NCI-H524 treated with DMSO at 0.1 percent for 48 hours (cell line): ENCODE data around the gene CORIN.
"Not testable (repeated sequence)": the region's sequence is repeated elsewhere in the genome, so short reads cannot be mapped to it uniquely, and the experiment has no call there.

Experiments
- DNase-seq: peaks from one replicate; lab custom pipeline; 2025; lab: John Stamatoyannopoulos, UW

CORIN gene

GRCh38 chr4:47767956-47768355 lies 69.9 kb downstream of the CORIN start:
- DNase-seq = not testable (repeated sequence)

GRCh38 chr4:47763279-47763678 lies 74.6 kb downstream of the CORIN start:
- DNase-seq = no peak

DNA sequence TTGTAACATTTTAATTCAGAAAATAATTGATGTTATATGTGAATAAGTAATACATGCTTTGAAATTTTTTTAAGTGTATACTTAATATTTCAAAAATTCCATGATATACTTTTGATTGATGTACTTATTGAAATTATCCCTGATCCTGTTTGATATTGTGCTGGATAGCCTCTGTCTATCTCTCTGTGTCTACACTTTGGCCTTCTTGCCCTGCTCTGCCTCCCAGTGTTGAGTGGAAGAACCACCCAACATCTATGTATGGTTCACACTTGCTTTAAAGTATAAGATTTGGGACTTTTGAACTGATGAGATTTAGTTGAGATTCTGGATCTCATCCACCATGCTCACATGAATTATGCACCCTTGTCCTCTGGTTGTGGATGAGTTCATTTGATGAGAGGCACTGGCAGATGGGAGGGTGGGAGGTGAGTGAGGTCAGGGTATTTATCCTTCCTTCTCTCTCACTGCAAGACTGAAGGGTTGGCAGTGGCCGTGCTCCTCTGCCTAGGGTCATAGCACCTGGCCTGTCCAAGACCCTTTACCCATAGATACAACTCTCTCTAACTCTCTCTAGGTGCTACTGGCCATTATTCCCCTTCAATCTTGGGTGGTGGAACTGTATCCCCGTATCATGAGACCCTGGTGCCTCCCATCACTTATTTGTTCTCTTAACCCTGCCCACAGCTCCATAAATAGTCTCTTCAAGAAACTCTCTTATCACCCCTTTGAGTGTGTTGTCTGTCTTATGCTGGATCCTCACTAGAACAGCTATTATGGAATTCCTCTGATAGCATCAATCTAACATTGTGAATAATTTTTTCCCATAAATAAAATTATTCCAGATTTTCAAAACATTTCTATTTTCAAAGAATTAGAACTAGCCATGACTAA lies 75.2 kb downstream of the CORIN start:
- no peak for DNase-seq

DNA sequence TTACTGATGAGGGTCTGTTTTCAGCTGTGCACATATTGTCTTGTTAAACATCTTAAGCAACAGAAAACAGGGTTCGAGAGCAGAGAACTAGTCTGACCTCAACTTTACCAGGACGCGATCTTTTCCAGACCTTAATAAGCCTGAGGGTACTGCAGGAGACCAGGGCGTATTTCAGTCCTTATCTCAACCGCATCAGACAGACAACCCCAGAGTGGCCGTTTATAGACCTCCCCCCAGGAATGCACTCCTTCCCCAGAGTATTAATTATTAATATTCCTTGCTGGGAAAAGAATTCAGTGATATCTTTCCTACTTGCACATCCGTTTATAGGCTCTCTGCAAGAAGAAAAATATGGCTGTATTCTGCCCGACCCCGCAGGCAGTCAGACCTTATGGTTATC lies 84.6 kb downstream of the CORIN start:
- DNase-seq = not testable (repeated sequence)

GRCh38 chr4:47752214-47752613 lies 85.7 kb downstream of the CORIN start:
- DNase-seq = no peak

GRCh38 chr4:47750788-47751187 lies 87.1 kb downstream of the CORIN start:
- no peak for DNase-seq

- DNase-seq = no peak
Measured at GRCh38 chr4:47749858-47750257, 88.0 kb downstream of the CORIN start.

- DNase-seq = no peak
Measured at GRCh38 chr4:47749060-47749459, 88.8 kb downstream of the CORIN start.

DNA sequence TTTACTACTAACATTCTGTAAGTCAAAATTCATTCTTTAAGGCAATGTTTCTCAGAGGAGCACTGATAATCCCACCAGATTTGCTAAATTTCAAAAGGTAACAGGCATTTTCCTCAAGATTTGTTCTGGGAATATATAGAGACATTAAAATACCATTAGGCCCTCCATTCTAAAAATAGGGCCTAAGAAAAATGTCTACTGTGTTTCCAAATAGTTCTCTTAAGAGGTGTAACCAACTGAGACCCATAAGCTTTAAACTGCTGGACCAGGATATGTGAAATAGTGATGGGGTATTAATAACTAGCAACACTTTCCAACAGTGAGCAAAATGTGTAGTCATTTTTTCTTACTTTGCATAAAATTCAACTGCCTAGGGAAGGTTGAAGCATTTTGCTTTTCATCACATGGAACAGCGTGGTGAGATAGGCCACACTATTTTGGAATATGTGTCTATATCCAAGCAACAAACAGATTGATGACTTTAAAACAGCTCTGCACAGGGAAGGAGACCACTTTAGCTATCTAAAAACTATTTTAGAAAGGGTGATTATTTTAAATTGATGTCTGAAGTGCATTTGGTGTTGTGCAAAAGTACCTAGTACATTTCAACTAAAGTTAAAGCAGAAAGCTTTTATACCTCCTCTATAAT lies 89.9 kb downstream of the CORIN start:
- no peak for DNase-seq

DNA sequence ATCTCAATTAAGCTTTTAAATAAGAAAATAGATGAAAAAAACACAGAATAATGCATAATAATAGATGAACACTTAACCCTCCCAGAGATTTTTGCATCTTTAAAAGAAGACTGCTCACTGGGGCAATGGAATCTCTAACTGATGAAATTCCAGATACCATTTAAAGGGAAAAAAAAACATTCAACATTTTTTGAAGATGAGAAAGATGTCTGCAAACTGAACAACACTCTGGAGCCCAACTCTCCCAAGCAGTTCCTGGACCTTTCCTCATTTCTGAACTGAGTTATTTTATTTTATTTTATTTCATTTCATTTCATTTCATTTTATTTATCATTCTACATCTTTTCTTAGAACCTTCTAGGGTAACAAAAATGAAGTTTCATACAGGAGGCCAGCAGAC lies 90.7 kb downstream of the CORIN start:
- no peak for DNase-seq

GRCh38 chr4:47746122-47746521 lies 91.7 kb downstream of the CORIN start:
- DNase-seq = no peak

DNA sequence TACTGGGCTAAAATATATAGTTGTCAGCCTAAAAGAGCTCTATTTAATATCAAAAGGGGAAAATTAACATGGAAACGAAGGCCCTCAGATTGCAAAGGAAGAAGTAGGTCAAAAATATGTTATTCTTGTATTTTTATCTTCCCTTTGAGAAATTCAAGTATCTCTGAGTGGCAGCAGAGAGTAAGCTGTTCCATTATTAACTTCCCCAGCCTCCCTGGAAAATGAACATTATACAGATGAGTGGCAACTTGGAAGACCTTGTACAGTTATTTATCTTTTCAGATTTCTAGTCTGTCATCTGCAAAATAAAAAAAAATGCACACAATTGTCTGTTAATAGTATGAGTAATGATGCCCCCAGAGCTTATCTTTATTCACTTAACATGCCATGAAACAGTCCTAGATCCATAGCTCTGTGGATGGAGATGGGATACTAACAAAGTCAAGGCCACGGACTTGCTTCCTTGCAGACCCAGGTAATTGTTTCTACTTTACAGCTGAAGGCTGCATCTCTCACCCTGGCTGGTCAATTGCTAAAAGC lies 93.0 kb downstream of the CORIN start:
- DNase-seq = no peak

- no peak for DNase-seq
Measured at GRCh38 chr4:47744253-47744652, 93.6 kb downstream of the CORIN start.

DNA sequence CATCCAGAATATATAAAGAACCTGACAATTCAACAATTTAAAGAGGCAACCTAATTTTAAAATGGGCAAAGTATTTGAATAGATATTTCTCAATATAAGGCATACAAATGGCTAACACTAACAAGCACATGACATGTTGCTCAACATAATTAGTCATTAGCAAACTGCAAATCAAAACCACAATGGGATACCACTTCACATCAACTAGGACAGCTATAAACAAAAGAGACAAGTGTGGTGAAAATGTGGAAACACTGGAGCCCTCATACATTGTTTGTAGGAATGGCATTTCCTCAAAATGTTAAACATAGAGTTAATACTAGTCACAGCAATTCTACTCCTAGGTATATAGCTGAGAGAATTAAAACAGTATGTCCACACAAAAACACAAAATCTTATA lies 96.7 kb downstream of the CORIN start:
- DNase-seq = no peak

GRCh38 chr4:47737326-47737725 lies 100.5 kb downstream of the CORIN start:
- DNase-seq = peak; percentile 29

- DNase-seq = no peak
Measured at GRCh38 chr4:47736555-47736954, 101.3 kb downstream of the CORIN start.

GRCh38 chr4:47736146-47736545 lies 101.7 kb downstream of the CORIN start:
- DNase-seq = no peak

- peak; percentile 89 for DNase-seq
Measured at GRCh38 chr4:47733302-47734175, 104.3 kb downstream of the CORIN start.

DNA sequence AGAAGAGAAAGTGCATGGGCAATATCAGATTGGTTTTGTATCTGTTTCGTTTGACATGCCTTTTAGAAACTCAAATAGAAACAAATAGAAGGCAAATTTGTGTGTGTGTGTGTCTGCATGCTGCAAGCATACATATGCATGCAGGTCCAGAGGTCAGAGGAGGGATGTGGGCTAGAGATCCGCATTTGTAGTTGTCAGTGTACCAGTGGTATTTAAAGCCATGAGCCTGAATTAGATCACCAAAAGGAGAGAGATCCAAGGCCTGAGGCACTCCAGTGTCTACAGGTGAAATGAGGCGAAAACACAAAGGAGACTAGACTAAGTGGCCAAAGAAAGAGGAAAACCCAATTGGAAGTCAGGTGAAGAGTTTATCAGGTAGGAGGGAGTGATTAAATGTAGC lies 106.7 kb downstream of the CORIN start:
- no peak for DNase-seq

DNA sequence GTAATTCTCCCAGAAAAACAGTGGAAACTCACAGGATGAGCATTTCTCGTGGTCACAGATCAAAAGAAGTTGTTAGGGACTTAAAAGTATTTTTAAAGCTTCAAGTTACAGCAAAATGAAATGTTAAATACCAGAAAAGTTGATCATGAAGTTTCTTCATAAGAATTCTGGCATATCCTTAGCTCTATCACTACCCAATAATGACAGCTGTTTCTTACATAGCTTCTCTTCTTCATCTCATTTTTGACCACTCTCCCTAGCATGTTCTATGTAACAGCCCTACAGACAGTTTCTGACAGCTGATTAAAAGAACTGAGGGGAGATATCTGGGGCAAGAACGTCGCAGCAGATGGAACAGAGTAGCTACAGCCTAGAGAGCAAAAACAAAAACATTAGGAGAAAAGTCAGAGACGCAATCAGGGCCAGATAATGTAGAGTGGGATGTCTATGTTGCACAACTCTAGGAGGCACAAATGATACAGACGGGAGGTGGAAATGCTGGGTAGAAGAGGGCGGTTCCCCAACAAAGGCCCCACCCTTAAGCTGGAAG lies 108.7 kb downstream of the CORIN start:
- DNase-seq = no peak

GRCh38 chr4:47721892-47722575 lies 115.8 kb downstream of the CORIN start:
- no peak for DNase-seq
